SHP77 (cell line): Measurements from ENCODE around the gene TUT4.
"Not testable (repeated sequence)": the region's sequence is repeated elsewhere in the genome, so short reads cannot be mapped to it uniquely, and the experiment has no call there.

Experiments
- DNase-seq, 2 experiments: peaks; one replicate each; lab custom pipeline; 2025; lab: John Stamatoyannopoulos, UW

Gene TUT4, protein sequence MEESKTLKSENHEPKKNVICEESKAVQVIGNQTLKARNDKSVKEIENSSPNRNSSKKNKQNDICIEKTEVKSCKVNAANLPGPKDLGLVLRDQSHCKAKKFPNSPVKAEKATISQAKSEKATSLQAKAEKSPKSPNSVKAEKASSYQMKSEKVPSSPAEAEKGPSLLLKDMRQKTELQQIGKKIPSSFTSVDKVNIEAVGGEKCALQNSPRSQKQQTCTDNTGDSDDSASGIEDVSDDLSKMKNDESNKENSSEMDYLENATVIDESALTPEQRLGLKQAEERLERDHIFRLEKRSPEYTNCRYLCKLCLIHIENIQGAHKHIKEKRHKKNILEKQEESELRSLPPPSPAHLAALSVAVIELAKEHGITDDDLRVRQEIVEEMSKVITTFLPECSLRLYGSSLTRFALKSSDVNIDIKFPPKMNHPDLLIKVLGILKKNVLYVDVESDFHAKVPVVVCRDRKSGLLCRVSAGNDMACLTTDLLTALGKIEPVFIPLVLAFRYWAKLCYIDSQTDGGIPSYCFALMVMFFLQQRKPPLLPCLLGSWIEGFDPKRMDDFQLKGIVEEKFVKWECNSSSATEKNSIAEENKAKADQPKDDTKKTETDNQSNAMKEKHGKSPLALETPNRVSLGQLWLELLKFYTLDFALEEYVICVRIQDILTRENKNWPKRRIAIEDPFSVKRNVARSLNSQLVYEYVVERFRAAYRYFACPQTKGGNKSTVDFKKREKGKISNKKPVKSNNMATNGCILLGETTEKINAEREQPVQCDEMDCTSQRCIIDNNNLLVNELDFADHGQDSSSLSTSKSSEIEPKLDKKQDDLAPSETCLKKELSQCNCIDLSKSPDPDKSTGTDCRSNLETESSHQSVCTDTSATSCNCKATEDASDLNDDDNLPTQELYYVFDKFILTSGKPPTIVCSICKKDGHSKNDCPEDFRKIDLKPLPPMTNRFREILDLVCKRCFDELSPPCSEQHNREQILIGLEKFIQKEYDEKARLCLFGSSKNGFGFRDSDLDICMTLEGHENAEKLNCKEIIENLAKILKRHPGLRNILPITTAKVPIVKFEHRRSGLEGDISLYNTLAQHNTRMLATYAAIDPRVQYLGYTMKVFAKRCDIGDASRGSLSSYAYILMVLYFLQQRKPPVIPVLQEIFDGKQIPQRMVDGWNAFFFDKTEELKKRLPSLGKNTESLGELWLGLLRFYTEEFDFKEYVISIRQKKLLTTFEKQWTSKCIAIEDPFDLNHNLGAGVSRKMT (N-terminal part only)

GRCh38 chr1:52552505-52553361, at the start of gene TUT4:
Gene TUT4 (minus strand): TSS chr1:52553092. CDS start chr1:52526280, 26,812 bp downstream.
- peak; percentile 72 to 80 for DNase-seq

DNA sequence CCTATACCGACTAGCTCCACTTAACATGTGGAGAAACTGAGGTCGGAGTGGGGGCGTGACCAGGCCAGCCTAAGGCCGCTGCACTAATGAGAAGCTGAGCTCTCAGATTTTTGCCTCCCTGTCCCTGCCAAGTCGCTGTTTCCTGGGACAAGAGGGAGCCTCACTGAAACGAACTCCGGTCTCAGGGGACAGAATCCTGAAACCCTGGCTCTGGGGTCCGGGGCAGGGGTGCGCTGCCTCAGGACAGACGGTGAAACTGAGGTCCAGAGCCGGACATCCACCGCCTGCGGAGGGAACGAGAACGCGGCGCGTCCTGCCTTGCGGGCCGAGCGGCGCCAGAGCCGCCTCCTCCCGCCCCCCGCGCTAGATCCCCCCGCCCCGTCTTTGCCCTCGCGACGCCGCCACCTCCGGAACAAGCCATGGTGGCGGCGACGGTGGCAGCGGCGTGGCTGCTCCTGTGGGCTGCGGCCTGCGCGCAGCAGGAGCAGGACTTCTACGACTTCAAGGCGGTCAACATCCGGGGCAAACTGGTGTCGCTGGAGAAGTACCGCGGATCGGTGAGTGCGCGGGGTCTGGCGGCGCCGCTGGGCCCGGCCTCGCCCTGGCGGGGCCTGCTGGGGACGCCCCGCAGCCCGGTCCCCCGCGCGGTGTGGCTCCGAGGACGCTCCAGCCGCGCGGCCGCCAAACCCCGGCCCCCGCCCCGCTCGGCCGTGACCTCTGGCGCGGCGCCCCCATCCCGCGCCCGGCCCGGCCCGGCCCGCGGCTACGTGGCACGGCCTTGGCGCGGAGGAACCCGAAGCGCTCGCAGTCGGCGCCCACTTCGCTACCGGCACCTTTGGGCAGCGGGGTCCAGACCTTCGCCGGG, 49.3 kb upstream of the TUT4 start, which contains the start of gene GPX7:
Gene GPX7 (plus strand): TSS at position 381 of the 865 bp plus-strand sequence. CDS start 39 bp downstream, at position 420.
- no peak for DNase-seq

- no peak for DNase-seq
Observed at GRCh38 chr1:52601519-52601918, 48.6 kb upstream of the TUT4 start.

DNA sequence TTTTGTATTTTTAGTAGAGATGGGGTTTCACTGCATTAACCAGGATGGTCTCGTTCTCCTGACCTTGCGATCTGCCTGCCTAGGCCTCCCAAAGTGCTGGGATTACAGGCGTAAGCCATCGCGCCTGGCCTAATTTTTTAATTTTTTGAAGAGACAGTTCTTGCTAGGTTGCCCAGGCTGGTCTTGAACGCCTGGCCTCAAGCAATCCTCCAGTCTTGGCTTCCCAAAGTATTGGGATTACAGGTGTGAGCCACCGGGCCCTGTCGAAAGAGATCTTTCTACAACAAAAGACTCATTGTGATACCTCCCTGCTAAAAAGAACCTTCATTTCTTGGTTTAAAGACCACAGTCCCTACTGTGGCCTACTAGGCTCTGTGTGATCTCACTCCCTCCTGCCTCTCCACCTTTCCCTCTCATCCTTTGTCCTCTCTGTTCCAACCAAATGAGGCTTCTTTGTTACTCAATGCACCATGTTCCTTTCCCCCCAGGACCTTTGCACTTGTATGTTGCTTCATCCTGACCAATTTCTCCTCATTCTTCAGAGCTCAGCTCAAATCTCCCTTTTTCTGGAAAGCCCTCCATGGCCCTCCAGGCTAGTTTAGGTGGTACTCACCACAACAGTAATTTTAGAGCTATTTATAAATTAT, 47.8 kb upstream of the TUT4 start:
- DNase-seq, result no peak

DNA sequence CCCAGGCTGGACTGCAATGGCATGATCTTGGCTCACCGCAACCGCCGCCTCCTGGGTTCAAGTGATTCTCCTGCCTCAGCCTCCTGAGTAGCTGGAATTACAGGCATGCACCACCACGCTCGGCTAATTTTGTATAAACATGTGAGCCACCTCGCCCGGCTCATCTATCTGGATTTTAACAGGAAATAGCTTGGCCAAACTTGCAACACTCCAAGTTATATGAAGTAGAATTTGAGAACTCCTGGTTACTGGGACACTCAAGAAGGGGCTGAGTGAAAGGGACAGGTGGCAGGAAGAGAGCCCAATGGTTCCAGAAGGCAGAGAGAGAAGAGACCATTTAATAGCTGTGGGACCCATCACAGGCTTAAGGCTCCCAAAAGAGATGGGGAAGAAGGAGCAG, 46.3 kb upstream of the TUT4 start:
- no peak for DNase-seq

GRCh38 chr1:52598729-52599128, 45.8 kb upstream of the TUT4 start:
- no peak for DNase-seq

DNA sequence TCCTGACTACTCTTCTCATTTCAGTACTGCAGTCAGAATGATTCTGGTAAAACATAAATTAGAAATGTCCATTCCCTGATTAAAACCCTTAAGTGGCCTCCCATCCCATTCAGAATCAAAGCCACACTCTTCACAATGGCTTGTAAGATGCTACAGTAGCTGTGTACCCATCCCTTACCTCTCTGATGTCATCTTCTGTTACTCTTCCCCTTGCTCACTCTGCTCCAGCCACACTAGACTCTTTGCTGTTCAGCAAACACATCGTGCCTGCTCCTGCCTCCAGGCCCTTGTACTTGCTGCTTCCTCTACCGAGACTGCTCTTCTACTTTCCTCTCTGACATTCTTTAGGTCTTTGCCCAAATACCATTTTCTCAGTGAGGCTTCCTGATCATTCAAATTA, 45.0 kb upstream of the TUT4 start:
- DNase-seq, result no peak

DNA sequence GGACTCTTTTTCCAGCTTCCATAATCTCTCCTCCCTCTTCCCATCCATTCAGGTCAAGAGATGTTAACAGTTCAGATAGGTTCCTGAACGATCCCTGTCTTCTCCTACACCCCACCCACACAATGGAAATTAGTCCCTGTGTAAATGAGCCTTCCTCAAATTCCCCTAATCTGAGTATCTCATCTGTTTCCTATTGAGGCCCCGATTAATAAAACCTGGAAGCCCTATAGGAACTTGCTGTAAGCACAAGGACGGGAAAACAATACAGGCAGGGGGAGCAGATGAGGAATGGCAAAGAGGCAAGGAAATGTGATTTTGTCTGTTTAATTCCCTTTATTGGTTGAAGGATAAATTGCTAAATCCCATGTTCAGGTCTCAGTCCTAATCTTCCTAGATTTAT, 42.2 kb upstream of the TUT4 start:
- no peak for DNase-seq

DNA sequence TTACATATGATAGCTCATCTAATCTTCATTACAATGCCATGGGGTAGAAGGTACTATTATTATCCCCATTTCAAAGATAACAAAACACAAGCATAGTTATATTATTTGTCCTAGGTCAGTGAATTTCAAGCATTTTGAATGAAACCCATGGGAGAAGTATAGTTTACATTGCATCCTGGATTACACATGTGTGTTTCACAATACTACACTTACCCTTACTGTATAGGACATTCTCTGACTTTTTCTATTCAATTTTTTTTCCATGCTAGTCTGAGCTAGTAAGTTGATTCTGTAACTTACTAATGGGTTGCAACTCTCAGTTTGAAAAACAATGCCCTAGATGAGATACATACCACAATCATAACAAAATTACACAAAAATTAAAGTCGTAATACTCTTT, 40.6 kb upstream of the TUT4 start:
- no peak for DNase-seq

DNA sequence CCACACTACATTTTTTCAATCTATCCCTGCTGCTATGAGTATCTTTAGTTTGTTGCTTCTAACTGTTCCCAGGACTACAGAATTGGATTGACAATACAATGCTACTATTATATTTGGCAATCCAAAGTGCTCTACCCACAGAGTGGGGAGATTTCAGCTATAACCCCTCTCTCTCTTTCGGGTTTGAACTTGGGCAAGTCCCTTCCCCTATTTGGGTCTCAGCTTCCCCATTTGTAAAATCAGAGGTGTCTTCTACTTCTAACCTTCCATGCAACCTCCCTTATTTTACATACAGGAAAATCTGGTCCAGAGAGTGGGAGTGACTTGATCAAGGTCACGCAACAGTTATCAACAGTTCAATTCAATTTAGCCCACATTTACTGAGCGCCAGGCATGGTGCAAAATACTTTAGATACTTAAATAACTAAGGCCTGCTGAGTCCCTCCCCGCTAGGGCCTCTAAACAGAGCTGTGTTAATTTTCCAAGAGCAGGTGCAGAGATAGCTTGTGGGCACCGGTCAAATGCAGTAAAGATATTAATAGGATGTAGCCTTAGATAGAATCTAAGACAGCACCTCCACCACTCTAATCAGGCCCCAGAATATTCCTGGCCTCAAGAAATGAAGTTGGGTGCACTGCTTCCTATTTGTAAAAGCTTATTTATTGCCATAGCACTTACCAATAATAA, 39.9 kb upstream of the TUT4 start:
- no peak for DNase-seq

DNA sequence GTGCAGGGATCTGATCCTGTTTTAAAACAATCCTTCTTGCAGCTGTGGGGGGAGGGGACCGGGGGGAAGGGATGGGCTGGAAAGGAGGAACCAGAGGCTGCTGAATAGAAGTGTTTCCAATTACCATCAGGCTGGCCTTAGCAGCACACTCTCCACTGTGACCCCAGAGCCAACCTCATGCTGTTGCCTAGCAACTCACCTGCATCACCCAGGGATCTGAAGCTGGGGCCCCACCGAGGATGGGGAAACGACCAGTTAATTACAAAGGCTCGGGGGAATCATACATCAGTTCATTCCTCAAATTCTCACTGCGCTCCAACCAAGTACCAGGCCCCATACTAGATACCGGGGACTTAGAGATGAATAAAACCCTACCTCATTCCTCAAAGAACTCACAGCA, 37.4 kb upstream of the TUT4 start:
- no peak for DNase-seq

DNA sequence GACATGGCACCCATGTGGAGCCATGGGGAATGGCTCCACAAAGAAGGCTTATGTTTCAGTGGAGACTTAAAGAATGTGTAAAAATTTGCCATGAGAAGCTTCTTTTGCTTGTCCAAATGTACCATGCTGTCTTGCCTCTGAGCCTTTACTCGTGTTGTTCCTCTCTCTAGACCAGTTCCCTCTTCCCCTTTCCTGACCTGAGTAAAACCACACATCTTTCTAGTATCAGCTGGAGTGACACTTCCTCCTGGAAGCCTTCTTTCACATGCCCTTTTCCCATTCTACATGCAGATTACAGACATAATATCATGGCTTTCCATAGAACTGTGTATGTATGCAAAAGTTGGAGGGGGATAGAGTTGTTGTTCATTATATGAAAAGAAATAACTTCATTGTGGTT, 35.6 kb upstream of the TUT4 start:
- DNase-seq, result no peak

- no peak for DNase-seq
Observed at GRCh38 chr1:52588027-52588426, 35.1 kb upstream of the TUT4 start.

- no peak for DNase-seq
Observed at GRCh38 chr1:52585474-52585873, 32.6 kb upstream of the TUT4 start.

DNA sequence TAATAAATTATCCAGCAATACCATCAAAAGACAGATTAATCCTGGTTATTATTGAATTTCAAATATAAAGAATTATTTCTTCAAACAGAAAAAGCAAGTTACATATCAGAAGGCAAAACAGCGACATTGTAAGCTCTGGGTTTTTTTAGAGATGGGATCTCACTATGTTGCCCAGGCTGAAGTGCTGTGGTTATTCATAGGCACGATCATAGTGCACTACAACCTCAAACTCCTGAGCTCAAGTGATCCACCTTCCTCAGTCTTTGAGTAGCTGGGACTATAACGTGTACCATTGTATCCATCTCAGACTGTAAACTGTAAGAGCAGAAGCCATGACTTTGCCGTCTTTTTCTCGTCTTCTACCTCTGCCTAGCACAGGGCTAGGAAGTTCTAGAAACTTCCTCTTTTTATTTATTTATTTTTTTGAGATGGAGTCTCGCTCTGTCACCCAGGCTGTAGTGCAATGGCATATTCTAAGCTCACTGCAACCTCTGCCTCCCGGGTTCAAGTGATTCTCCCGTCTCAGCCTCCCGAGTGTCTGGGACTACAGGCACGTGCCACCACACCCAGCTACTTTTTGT, 29.3 kb upstream of the TUT4 start:
- no peak for DNase-seq

DNA sequence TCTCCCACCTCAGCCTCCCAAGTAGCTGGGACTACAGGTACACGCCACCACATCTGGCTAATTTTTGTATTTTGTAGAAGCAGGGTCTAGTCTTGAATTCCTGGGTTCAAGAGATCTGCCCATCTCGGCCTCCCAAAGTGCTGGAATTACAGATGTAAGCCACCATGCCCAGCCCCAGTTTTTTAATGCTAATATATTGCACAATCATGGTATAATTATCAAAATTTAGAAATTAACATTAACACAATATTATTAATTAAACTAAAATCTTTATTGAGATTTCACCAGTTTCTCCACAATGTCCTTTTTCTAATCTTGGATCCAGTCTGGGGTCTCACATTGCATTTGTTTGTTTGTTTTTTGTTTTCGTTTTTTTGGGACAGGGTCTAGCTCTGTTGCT, 27.4 kb upstream of the TUT4 start:
- DNase-seq, result no peak

GRCh38 chr1:52579415-52579814, 26.5 kb upstream of the TUT4 start:
- DNase-seq, result no peak

DNA sequence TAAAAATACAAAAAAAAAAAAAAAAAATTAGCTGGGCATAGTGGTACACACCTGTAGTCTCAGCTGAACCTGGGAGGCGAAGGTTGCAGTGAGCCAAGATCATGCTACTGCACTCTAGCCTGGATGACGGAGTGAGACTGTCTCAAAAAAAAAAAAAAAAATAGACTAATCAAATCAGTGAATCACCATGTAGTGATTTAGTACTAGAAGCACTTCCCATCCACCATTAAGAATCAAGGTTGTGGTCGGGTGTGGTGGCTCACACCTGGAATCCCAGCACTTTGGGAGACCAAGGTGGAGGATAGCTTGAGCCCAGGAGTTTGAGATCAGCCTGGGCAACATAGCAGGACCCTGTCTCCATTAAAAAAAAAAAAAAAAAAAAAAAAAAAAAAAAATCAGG, 25.2 kb upstream of the TUT4 start:
- not testable (repeated sequence) for DNase-seq

DNA sequence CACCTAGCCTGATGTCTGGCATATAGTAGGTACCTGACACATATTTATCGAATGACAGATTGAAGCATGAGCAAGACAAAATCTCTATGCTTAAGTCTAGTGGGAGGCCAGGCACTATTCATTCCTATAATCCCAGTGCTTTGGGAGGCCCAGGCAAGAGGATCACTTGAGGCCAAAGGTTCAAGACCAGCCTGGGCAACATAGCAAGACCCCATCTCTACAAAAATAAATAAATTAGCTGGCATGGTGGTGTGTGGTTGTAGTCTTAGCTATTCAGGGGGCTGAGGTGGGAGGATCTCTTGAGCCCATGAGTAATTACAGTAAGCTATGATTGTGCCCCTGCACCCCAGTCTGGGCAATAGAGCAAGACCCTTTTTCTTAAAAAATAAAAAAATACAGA, 23.2 kb upstream of the TUT4 start:
- DNase-seq, result no peak
